Muscle layer of duodenum (tissue), 2 donors: ENCODE results near the gene GPRIN3.
"Not testable (repeated sequence)": the region's sequence is repeated elsewhere in the genome, so short reads cannot be mapped to it uniquely, and the experiment has no call there.

Source experiments
- H3K27ac ChIP-seq: one replicate; pipeline ENCODE4 v1.7.0; 2013; ENCODE audit warnings: mild to moderate bottlenecking, low read length
- H3K27me3 ChIP-seq: one replicate; pipeline ENCODE4 v1.7.0; 2013; ENCODE audit warnings: low read depth, mild to moderate bottlenecking, control low read depth, low read length
- H3K36me3 ChIP-seq, 2 donors: one replicate each; pipeline ENCODE4 v1.7.0; 2013; ENCODE audit warnings: low read length in 2 of 2, control low read depth in 1 of 2, mild to moderate bottlenecking in 1 of 2; ENCODE audit not compliant: insufficient read depth in 2 of 2, control insufficient read depth in 1 of 2
- H3K4me1 ChIP-seq, 2 donors: one replicate each; pipeline ENCODE4 v1.7.0; 2013; ENCODE audit warnings: low read length in 2 of 2, mild to moderate bottlenecking in 2 of 2, control low read depth in 1 of 2, moderate library complexity in 1 of 2; ENCODE audit not compliant: insufficient read depth in 2 of 2, control insufficient read depth in 1 of 2
- H3K4me3 ChIP-seq, 2 donors: one replicate each; pipeline ENCODE4 v1.7.0; 2013; ENCODE audit warnings: low read length in 2 of 2, low read depth in 1 of 2, mild to moderate bottlenecking in 1 of 2
- H3K9me3 ChIP-seq, 2 donors: one replicate each; pipeline ENCODE4 v1.7.0; 2013; ENCODE audit warnings: low read length in 2 of 2, control low read depth in 1 of 2, mild to moderate bottlenecking in 1 of 2; ENCODE audit not compliant: control insufficient read depth in 1 of 2
- donor health status: healthy.

The GPRIN3 gene

GRCh38 chr4:89311433-89311832 lies 3.8 kb upstream of the GPRIN3 start:
- Histone ChIP-seq H3K4me1 (peaks cover 0 to 9% of the 10 kb centered on the region in 2 donors), H3K27ac (no peak overlapping the region), H3K36me3 (no peaks in the 10 kb centered on the region), H3K27me3 (no peaks in the 10 kb centered on the region), H3K9me3 (no peaks in the 10 kb centered on the region), H3K4me3 (no peak overlapping the region)

- H3K27me3 ChIP-seq, H3K9me3 ChIP-seq, H3K4me3 ChIP-seq, H3K4me1 ChIP-seq, H3K36me3 ChIP-seq, H3K27ac ChIP-seq: not testable (repeated sequence)
These were observed 1.6 kb upstream of the GPRIN3 start for GRCh38 chr4:89309154-89309553.

DNA sequence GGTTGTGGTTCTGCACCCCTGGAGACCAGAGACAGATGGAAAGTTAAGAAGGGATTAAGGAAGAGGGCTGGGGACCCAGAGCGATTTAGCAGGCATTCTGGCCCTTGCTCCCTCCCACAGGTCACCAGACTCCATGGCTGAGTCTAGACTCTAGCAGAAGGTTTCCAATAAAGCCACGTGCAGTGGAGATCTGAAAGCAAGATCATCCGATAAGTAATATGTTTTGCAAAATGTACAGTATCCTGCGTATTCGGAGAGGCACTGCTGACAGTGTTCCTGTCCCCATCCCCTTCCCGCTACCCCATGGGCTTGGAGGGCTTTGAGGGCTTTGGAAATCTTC lies 531 bp upstream of the GPRIN3 start:
- Histone ChIP-seq H3K9me3 (no peaks in the 10 kb centered on the region), H3K27me3 (no peaks in the 10 kb centered on the region), H3K4me3 (peak overlapping the region; percentile 78 to 91), H3K27ac (no peak overlapping the region), H3K4me1 (peaks cover 6 to 9% of the 10 kb centered on the region in 2 donors), H3K36me3 (no peaks in the 10 kb centered on the region)

DNA sequence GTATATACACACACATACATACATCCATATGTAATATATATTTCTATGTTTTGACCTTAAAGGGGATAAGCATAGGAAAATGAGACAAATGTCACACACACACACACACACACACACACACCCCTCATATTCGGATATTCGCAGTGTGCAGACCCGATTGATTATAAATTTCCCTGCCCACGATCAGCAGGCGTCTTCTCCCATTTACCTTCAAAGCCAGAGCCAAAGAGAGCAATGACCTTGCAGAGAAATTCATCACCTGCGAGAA lies 488 bp downstream of the GPRIN3 start:
- Histone ChIP-seq H3K4me1 (peaks cover 6 to 9% of the 10 kb centered on the region in 2 donors), H3K9me3 (no peaks in the 10 kb centered on the region), H3K27me3 (no peaks in the 10 kb centered on the region), H3K36me3 (no peaks in the 10 kb centered on the region), H3K4me3 (peak overlapping the region; percentile 78 to 91), H3K27ac (peak overlapping the region; percentile 74)

GRCh38 chr4:89306486-89307177 lies 968 bp downstream of the GPRIN3 start:
- Histone ChIP-seq H3K9me3 (no peaks in the 10 kb centered on the region), H3K27me3 (no peaks in the 10 kb centered on the region), H3K4me3 (peak overlapping the region; percentile 78 to 91), H3K36me3 (no peaks in the 10 kb centered on the region), H3K27ac (peak overlapping the region; percentile 74), H3K4me1 (peaks cover 6 to 9% of the 10 kb centered on the region in 2 donors)

- H3K27ac ChIP-seq: peak overlapping the region; percentile 74
- H3K4me3 ChIP-seq: peak overlapping the region; percentile 78 to 91
- peaks cover 6 to 9% of the 10 kb centered on the region in 2 donors for H3K4me1 ChIP-seq
- no peaks in the 10 kb centered on the region for H3K27me3 ChIP-seq
- H3K9me3 ChIP-seq: no peaks in the 10 kb centered on the region
- no peaks in the 10 kb centered on the region for H3K36me3 ChIP-seq
These were observed 1.7 kb downstream of the GPRIN3 start for GRCh38 chr4:89305712-89306437.

GRCh38 chr4:89305028-89305427 lies 2.6 kb downstream of the GPRIN3 start:
- H3K4me1 ChIP-seq: peaks cover 6 to 9% of the 10 kb centered on the region in 2 donors
- H3K27ac ChIP-seq: peak overlapping the region; percentile 74
- no peaks in the 10 kb centered on the region for H3K9me3 ChIP-seq
- H3K36me3 ChIP-seq: no peaks in the 10 kb centered on the region
- H3K4me3 ChIP-seq: peak overlapping the region in 1 of 2 donors; percentile 78
- H3K27me3 ChIP-seq: no peaks in the 10 kb centered on the region

DNA sequence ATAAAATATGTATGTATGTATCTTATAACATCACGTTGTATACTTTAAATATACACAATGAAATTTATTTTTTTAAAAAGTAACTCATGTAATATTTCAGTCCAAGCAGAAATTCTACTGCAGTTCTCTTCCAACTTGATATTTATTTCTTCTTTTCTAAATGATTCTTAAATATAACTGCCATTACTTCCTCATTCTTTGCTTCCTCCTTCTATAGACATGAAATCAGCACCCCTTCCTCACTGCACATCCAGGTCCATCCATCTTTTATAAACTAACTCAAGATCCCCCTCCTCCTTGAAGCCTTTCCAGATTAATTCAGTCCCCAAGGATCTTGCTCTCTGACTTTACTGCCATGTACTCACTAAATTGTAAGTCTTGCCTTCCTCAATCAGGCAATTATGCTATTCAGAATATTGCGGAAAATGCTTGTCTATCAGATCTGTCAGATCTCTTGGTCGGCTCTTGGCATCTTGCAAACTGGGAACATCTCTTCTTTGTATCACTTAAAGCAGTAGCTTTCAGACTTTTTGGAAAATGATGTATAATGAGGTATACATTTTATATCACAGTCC lies 3.7 kb downstream of the GPRIN3 start:
- Histone ChIP-seq H3K27me3 (no peaks in the 10 kb centered on the region), H3K9me3 (no peaks in the 10 kb centered on the region), H3K4me1 (peaks cover 6 to 9% of the 10 kb centered on the region in 2 donors), H3K4me3 (no peak overlapping the region), H3K36me3 (no peaks in the 10 kb centered on the region), H3K27ac (no peak overlapping the region)

- H3K27ac ChIP-seq: peak overlapping the region; percentile 53
- H3K36me3 ChIP-seq: no peaks in the 10 kb centered on the region
- H3K4me1 ChIP-seq: peaks cover 5 to 6% of the 10 kb centered on the region in 2 donors
- no peaks in the 10 kb centered on the region for H3K9me3 ChIP-seq
- no peaks in the 10 kb centered on the region for H3K27me3 ChIP-seq
- H3K4me3 ChIP-seq: no peak overlapping the region
These were observed 4.4 kb downstream of the GPRIN3 start for GRCh38 chr4:89303177-89303576.

DNA sequence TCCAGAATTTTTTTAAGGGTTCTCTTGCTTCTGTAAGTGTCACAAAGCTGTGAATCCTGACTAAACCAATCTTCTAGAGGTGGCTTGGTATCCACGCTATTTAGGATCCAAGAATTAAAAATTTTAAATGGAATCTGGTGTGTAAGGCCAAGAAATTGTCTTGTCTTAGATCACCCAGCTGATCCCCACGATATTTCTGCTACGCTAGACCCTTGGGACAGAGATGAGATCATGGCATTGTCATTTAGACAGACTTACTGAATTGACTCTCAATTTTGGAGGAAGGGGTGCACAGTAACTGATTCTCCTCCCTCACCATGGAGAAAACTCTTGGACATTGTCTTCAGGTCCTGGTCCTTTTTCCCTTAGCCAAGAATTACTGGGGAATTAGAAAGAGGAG lies 5.7 kb downstream of the GPRIN3 start:
- peaks cover 0 to 6% of the 10 kb centered on the region in 2 donors for H3K4me1 ChIP-seq
- no peaks in the 10 kb centered on the region for H3K9me3 ChIP-seq
- no peaks in the 10 kb centered on the region for H3K36me3 ChIP-seq
- no peaks in the 10 kb centered on the region for H3K27me3 ChIP-seq
- H3K4me3 ChIP-seq: no peak overlapping the region
- no peak overlapping the region for H3K27ac ChIP-seq

- Histone ChIP-seq H3K4me1 (peaks cover 0 to 6% of the 10 kb centered on the region in 2 donors), H3K4me3 (no peak overlapping the region), H3K27me3 (no peaks in the 10 kb centered on the region), H3K27ac (peak overlapping the region; percentile 1), H3K36me3 (no peaks in the 10 kb centered on the region), H3K9me3 (no peaks in the 10 kb centered on the region)
These were observed 6.6 kb downstream of the GPRIN3 start for GRCh38 chr4:89301003-89301402.
